ENCODE measurements around the gene SKI.
"Not testable (repeated sequence)": the region's sequence is repeated elsewhere in the genome, so short reads cannot be mapped to it uniquely, and the experiment has no call there.

Gene SKI

GRCh38 chr1:2240270-2241156, 12.4 kb downstream of the SKI start:
- no peak for DNase-seq (ENCODE audit: extremely low read depth in 1 of 2, low read depth in 1 of 2)

DNA sequence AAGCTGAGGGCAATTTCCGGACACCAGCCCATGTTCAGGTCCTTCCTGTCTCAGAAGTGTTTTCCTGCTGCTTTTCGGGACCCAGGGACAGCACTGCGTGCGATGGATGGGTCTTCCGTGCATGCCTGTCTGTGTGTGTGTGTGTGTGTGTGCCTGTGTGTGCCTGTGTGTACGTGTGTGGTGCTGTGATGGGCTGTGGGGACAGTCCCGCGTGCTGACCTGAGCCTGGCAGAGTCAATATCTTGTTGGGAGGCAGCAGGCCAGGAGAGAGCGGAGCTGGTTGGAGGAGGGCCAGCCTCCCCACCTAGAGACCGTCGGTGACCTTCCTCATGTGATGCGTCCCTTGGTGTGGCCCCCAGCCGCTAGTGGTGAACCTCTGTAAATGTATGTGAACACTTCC, 13.7 kb downstream of the SKI start:
- DNase-seq (ENCODE audit: extremely low read depth in 1 of 2, low read depth in 1 of 2): no peak

GRCh38 chr1:2242814-2243725, 15.0 kb downstream of the SKI start:
- DNase-seq (ENCODE audit: extremely low read depth in 1 of 2, low read depth in 1 of 2): no peak

DNA sequence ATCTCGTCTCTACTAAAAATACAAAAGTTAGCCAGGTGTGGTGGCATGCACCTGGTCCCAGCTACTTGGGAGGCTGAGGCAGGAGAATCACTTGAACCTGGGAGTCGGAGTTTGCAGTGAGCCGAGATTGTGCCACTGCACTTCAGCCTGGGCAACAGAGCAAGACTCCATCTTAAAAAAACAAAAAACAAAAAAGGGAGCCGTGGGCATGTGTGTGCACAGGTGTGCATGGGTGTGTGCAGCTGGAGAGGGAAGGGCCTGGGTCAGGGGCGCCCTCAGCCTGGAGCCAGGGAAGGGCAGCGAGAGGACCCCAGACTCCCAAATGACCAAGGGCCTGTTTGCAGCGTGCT, 18.9 kb downstream of the SKI start:
- DNase-seq (ENCODE audit: extremely low read depth in 1 of 2, low read depth in 1 of 2): not testable (repeated sequence)

DNA sequence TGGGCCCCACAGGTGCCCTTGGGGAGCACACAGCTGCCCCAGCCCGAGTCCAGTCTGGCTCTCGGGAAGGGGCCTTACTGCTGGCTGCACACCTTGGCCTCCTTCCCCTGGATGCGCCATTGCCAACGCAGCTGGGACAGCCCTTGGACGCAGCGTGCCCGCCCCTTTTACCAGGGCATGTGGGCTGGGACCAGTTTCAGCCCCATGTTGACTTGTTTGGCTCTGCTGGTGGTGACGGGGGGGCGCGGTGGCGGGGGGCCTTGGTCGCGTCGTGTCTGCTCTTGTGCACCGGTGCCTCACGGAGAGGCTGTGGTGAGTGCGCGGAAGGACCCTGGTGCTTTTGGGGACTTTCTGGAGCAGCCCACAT, 19.6 kb downstream of the SKI start:
- DNase-seq (ENCODE audit: extremely low read depth in 1 of 2, low read depth in 1 of 2): no peak

DNA sequence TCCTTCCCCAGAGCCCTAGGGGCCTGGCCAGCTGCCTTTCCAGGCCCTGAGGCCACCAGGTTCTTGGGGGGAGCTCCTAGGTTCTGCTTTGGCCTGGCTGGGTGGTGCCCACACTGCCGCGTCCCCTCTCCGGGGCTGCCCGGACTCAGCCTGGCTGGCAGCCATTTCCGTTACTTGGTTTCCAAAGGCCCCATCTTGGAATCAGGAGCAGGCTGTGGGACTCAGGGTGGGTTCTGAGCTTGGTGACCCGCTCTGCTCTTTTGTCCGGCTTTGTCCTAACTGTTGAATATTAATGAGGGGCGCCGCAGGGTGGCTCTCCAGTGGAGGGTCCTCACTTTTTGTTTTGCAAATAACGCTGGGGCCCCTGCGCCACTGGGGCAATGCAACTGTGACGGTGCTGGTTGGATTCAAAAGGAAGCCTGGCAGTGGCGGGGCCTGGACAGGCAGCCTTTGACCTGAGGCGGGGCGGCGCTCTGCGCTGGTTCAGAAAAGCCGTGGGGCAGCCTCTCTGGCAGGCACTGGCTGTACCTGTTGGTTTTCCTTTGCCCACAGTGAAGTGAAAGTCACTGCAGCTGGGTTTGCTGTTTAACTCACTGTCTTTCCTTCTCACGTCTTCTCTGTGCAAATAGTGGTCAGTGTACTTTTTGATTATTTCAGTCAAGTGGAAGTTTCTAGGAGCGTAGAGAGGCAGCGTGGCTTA, 20.2 kb downstream of the SKI start:
- DNase-seq (ENCODE audit: extremely low read depth in 1 of 2, low read depth in 1 of 2): no peak

GRCh38 chr1:2248854-2249558, 20.9 kb downstream of the SKI start:
- DNase-seq (ENCODE audit: extremely low read depth in 1 of 2, low read depth in 1 of 2): no peak

DNA sequence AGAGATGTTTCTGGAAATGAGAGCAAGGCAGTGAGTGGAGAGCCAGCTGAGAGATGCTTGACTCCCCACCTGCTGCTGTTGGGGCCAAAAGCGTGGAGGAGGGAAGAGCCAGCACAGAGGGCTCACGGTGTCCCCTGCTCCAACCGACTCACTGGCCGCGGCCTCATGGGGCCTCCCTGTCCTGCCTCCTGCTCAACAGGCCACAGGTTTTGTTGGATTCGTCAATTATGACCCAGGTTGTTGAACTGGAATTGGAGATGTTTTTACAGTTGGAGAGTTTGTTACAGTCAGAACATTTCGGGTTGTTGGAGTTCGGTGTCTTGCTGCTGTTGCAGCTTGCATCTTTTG, 21.4 kb downstream of the SKI start:
- DNase-seq (ENCODE audit: extremely low read depth in 1 of 2, low read depth in 1 of 2): no peak

DNA sequence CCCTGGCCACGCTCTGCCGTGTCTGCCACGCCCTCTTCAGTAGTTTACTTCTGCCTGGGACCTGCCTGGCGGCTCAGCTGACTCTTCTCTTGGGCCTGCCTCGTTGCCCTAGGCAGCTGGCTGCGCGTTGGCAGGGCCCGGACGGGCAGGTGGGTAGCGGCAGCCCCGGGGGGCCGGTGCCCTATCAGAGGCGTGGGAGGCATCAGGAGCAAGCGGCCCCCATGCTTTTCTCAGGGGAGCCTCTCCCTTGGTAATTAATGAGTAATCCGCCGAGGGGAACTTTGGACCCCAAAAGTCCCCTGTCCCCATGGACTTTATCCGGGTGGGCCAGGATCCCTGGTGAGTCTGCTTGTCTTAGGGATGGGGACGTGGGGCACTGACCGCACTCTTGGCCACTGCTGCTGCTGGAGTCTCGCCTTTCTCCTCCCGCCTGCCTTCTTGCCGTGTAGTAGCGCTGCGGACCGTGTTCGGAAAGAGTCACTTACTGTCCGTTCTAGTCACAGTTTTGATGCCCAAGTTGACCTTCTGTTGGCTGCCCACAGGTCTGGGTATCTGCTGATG, 22.7 kb downstream of the SKI start:
- DNase-seq (ENCODE audit: extremely low read depth in 1 of 2, low read depth in 1 of 2): no peak

GRCh38 chr1:2251363-2251762, 23.2 kb downstream of the SKI start:
- DNase-seq (ENCODE audit: extremely low read depth in 1 of 2, low read depth in 1 of 2): no peak

- no peak for DNase-seq (ENCODE audit: extremely low read depth in 1 of 2, low read depth in 1 of 2)
Measured at GRCh38 chr1:2251786-2252185, 23.7 kb downstream of the SKI start.

DNA sequence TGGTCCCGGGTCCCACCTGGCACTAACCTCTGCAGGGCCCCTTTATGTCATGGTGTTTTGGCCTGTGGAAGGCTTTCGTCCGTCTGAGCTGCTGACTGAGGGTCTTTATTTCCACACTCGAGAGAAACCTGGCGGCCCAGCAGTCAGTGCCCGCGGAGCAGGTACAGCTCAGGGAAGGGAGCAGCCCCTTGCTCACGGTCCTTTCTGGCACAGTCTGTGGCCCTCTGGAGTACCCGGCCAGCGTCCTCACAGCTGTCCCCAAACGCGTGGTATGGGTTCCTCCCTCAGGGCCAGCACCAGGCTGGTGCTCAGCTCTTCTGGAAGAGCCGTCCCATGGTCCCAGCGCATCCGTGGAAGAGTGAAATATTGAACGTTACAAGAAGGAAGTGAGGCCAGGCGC, 24.3 kb downstream of the SKI start:
- DNase-seq (ENCODE audit: extremely low read depth in 1 of 2, low read depth in 1 of 2): no peak

GRCh38 chr1:2253036-2253796, 25.1 kb downstream of the SKI start:
- DNase-seq (ENCODE audit: extremely low read depth in 1 of 2, low read depth in 1 of 2): no peak

DNA sequence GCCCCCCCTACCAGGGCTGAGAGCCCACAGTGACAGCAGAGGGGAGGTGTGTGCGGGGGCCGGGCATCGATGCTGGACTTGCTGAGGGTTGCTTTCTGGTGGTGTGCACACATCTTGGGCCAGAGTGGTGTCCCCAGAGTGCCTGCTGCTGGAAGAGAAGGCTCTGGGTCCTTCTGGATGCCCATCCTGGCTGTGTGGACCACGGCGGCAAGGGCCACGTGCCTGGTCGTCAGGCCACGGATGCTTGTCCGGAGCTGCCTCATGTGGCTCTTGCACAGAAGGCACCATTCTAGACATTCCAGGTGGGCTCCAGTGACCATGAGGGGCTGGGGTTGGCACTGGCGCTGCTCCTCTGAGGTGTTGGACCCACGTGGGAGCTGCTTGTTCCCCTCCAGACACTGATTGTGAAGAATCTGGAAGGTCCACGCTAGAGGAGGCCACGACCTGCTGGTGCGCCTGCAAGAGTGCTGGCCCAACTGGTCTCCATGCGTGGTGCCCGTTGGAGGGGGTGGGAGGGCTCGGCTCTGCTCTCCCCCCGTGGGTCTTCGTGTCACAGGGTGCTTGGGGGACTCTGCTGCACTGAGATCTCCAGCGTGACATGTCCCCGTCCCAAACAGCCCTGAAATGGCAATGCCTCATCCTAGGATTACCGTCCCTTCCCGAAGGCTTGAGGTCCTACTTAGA, 25.8 kb downstream of the SKI start:
- DNase-seq (ENCODE audit: extremely low read depth in 1 of 2, low read depth in 1 of 2): no peak

DNA sequence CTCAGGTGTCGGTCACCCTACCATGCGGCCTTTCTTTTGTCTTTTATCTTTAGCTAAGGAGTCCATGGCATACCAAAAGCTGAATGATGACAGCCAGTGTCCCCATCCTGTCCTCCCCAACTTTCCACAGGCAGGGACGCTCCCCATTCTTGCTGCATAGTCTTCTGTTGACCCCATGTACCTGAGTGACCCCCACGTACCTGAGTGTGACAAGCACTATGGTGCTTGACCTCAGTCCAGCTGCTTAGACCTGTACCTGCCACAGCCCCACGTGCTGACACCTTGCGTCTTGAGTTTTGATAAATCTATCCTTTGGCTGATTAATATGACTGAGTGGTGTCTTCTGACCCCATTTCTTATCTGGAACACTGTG, 26.9 kb downstream of the SKI start:
- no peak for DNase-seq (ENCODE audit: extremely low read depth in 1 of 2, low read depth in 1 of 2)

GRCh38 chr1:2255420-2256369, 27.6 kb downstream of the SKI start:
- peak; percentile 30 to 66 for DNase-seq (ENCODE audit: extremely low read depth in 1 of 2, low read depth in 1 of 2)

DNA sequence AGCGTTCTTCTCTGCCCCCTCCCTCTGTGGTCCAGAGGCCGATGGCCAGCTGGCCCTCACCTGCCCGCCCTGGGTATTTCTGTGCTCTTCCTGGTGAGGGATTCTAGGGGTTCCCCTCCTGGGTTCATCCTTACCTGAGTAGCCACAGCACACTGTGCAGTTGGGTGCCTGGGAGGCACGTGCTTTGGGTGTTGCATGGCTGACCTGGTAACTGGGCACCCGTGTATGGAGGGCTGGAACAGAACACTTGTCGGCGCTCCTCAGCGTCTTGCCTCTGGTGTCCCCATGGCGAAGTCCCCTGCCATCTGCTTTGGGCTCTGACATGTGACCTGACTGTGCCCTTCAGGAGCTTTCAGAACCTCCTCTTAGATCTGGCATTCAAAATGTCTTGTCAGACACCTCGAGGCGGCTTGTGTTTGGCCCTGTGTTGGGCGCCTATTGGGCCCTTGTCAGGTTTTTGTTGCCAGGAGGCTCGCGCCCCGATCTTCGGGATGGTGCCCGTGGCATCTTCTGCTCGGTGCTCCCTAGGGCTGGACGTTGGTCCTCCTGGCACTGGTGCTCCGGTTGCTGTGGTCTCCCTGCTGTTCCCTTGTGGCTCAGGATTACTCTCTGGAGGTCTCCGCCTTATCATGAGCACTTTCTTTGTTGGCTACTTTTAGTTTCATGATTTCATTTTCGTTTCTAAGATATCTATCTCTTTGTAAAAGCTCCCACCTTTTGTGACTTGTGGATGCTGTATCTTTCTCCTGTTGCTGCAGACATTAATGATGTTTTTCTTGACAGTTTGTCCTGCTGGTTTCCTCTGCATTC, 28.5 kb downstream of the SKI start:
- DNase-seq (ENCODE audit: extremely low read depth in 1 of 2, low read depth in 1 of 2): no peak
